HG03354 (cell line): Measurements from ENCODE around the gene MTURN.

Source experiments
- ATAC-seq: cut with Tn5 transposase; IDR thresholded peaks from one replicate; pipeline ENCODE4 v1.9.1; 2021; ENCODE audit warnings: mild to moderate bottlenecking; ENCODE audit not compliant: unreplicated experiment, poor library complexity, severe bottlenecking

The MTURN gene

DNA sequence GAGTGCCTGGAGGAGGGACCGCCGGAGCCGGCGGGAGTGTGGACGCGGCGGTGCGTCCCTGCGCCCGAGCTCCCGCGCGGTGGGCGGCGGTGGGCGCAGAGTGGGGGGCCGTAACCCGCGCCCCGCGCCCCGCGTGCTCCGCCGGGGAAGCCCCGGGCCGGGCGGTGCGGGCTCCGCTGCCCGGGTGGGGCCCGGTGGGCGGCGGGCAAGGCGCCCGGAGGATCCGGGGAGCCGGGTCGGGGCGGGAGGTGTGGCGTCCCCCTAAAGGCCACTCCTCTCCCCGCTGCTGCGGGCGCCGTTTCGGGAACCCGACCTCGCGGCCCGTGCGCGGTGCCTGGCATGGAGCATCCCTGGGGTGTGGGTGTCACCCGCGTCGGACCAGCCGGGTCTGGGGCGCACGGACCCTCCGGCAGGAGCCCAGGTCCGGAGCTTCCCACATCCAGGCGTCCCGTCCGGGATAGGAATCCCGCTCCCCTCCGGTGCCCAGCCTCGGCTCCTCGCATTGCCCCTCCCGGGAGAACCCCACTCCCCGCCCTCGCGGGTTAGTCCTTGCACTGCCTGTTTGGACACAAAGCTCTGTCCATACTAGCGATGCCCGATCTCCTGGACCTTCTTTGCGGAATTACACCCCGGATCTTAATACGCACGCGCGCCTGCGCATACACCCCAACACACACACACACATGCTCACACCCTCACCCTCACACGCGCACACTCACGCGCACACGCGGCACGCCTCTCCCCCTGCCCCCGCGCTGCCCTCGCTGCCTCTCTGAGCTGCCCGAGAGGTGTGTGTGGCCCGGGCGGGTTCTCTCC lies 723 bp downstream of the MTURN start:
- peak; percentile 37 for ATAC-seq

GRCh38 chr7:30136117-30136731 lies 1.4 kb downstream of the MTURN start:
- ATAC-seq = no peak

- ATAC-seq = no peak
These were observed 2.1 kb downstream of the MTURN start for GRCh38 chr7:30136743-30137485.

- ATAC-seq = no peak
These were observed 5.1 kb downstream of the MTURN start for GRCh38 chr7:30139836-30140384.

DNA sequence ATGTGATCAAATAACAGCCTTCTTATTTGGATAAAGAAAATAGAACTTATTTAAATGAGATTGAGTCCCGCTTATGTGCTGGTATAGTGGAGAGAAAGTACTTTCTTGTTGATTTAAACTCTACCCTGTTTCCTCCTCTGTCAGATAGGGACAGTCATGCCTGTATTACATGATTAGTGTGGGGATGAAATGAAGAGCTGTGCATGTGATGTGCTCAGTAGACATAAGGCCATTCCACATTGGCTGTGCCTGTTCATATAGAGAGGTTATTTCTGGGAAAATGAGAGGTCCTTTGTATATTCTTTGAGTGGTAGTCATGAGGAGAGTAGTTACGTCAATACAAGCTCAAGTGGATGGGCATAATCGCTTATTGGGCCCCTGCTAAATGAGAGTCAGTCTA lies 5.7 kb downstream of the MTURN start:
- no peak for ATAC-seq

DNA sequence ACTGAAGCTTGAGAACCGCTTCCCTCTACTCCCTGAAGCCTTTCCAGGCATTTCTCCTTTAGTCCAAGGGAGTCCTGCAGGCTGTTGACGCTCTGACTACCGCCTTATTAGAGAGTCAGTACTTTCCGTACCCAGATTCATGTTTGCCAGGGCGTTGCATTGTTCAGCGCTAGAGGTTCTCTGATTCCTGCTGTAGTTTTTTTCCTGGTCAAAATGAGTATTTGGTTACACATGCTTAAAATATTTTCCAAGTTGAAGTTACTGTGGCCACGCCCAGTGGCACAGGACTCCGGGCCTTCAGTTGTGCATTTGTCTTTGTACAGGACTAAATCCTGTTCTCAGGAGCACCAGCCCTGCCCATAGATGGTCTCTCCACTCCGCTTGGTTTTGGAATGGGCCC lies 7.9 kb downstream of the MTURN start:
- ATAC-seq = no peak

DNA sequence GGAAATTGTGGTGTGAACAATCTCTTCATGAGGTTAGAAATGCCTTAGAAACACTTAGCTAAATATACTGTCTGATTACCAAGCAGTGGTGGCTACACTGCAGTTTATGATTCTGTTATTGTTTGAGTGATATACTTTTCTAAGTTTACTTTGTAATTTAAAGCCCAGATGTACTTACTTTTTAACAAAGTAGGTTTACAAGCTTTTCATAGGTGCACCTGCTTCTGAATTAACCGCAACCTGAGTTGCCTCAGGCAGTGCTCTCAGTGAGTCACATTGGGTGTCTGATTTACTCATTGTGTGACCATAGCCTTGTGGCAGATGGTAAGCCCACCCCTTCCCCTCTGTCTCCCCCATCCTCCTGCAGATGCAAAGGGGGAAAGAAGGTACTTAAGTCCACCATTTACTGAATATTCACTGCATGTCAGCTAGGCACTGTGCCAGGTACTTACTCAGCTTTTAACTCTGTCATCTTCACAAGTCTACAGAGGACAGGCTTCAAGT lies 9.0 kb downstream of the MTURN start:
- ATAC-seq = no peak

DNA sequence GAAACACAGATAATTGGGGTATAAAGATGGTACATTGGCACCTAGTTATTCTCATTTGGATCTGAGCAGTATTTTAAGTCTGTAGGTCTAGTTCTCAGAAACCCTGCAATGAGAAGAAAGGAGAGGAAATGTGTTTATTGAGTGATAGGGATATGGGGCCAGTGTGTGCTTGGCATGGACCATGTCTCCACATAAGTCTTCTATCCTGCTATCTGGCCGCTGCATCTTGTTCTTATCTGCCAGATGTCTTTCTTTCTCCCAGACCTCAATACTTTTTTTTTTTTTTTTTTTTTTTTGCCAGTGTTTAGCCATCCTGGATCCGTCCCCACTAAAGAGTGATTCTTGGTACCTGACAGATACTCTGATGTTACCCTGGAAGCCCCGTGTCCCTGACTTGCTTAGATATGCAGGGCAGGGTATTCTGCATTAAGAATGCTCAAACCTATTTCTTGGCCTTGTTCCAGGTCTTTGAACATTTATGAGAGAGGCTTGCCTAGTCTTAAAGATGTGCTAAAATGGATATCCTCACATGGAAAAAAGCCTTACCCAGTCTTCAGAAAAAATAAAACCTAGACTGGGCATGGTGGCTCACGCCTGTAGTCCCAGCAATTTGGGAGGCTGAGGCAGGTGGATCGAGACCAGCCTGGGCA lies 10.0 kb downstream of the MTURN start:
- no peak for ATAC-seq

- no peak for ATAC-seq
These were observed 10.7 kb downstream of the MTURN start for GRCh38 chr7:30145426-30145970.

DNA sequence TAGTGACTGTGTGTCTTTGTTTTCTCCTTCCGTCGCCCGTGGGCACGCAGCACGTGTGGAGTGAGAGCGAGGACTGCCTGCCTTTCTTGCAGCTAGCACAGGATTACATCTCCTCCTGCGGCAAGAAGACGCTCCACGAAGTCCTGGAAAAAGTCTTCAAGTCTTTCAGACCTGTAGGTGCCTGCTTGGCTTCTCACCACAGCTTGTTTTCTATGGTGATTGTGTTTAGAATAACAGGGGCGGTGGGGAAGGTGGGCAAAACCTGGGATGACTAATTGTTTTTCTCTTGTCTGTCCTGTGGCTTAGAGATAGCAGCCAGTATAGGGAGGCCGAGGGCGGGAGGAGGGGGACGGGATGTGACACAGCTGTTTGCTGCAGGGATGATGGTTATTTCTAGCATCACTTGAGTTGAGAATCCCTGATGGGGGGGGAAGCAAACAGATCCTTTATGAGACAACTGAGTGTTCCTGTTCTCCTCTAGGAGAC lies 11.4 kb downstream of the MTURN start:
- no peak for ATAC-seq

DNA sequence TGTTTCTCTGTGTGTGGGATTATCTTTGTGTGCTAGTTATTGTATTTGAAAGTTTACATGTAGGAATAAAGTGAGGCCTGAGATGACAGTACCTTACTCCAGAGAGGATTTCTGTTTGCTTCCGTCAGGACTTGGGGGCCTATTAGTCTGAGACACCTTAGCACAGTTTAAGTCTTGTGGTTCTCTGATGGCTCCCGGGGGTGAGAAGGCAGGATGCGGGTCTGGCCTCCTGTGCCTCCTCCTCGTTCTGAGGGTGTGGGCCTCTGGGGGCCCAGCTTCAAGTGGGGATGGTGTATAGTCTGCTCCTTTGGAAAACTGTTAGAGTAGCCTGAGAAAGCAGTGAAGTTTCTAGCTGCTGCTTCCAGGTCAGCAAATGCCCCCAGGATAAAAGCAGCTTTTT lies 12.4 kb downstream of the MTURN start:
- no peak for ATAC-seq

GRCh38 chr7:30147785-30148184 lies 13.0 kb downstream of the MTURN start:
- ATAC-seq = no peak

DNA sequence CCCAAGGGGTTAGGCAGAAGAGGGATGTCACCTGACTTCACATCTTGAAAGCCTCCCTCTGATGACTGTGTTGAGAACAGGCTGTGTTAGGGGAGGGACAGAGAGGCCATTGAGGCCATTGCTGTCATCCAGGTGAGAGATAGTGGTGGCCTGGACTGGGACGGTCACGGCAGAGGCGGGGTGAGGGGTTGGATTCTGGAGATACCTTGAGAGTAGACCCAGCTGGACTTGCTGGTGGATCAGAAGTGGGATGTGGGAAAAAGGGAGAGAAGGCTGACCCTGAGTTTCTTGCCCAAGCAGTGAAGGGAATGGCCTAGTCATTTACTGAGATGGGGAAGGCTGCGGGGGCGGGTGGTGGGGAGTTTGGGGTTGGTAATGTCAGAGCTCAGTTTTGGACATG lies 13.6 kb downstream of the MTURN start:
- no peak for ATAC-seq

DNA sequence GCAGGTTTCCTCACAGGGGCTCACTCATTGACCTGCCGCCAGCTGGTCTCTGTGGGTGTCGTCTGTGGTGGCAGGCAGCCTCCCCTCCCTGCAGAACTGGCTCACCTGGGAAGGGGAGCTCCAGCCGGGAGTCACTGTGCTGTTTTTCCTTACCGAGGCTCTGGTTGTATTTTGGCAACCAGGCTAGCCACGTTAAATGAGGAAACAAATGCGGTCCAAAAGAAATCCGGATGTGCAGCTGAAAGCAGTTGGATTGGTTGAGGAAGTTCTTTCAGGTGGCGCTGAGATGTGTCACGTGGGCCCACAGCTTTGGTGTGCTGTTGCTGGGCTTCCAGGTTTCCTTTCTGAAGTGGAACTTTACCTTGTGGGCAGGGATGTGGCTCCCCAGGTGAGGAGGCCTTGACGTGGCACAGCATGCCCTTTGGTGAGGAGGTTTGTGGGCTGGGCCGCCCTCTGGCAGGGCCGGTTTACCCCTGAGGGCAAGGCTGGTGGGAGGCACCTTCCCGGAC lies 14.2 kb downstream of the MTURN start:
- ATAC-seq = peak; percentile 50

- no peak for ATAC-seq
These were observed 15.0 kb downstream of the MTURN start for GRCh38 chr7:30149640-30150272.

DNA sequence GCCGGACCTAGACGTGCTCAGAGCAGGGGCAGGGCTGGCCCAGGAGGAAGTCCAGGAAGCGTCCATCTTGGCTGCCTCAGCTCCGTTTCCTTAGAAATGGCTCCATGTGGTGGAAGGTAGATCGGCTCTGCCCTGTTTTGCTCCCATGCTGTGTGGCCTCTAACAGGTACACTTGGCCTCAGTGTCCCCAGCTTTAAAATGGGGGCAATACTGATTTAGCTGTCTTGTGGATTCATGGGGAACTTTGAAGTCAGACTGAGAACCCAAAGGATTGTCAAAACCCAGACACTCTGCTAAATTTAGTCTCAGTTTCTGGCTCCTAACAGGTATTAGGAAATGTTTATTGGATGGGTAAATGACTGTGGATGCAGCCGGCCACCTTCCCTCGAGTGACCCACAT lies 15.9 kb downstream of the MTURN start:
- no peak for ATAC-seq

DNA sequence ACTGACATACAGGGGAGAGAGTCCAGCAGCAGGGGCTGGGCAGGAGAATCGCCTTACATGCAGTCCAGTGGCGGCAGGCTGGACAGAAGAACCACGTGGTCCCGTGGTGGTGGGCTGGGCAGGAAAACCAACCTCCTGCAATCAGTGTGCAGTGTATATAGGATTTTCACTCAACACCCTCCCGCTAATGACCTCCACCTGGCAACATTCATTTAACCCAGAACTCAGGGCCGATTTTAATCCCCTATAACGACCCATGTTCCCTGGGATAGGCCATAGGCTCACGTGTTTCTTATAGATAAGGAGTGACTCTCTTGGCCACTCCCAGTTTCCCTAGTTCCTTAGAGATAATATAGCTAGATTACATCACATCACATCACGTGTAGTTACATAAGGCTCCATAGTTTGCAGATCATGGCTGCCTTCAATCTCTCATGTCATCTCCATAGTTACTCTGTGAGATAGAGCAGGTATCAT lies 19.4 kb downstream of the MTURN start:
- no peak for ATAC-seq

GRCh38 chr7:30155481-30155880 lies 20.7 kb downstream of the MTURN start:
- no peak for ATAC-seq

- ATAC-seq = no peak
These were observed 22.4 kb downstream of the MTURN start for GRCh38 chr7:30157204-30157603.
